GM18909 (cell line): ENCODE measurements around the gene RFFL.

Source experiments
- ATAC-seq: cut with Tn5 transposase; IDR thresholded peaks from one replicate; pipeline ENCODE4 v1.9.1; 2021; ENCODE audit warnings: mild to moderate bottlenecking; ENCODE audit not compliant: unreplicated experiment, poor library complexity

The RFFL gene

GRCh38 chr17:35082073-35082657 is 18.7 kb upstream of the RFFL start:
- no peak for ATAC-seq

GRCh38 chr17:35081638-35082037 is 18.1 kb upstream of the RFFL start:
- no peak for ATAC-seq

GRCh38 chr17:35080536-35080935 is 17.0 kb upstream of the RFFL start:
- peak; percentile 56 for ATAC-seq

GRCh38 chr17:35079547-35080423 is 16.3 kb upstream of the RFFL start:
- no peak for ATAC-seq

- no peak for ATAC-seq
These were observed 13.4 kb upstream of the RFFL start for GRCh38 chr17:35076874-35077273.

- no peak for ATAC-seq
These were observed 11.5 kb upstream of the RFFL start for GRCh38 chr17:35074711-35075707.

GRCh38 chr17:35073991-35074627 is 10.6 kb upstream of the RFFL start:
- no peak for ATAC-seq

GRCh38 chr17:35073183-35073790 is 9.8 kb upstream of the RFFL start:
- ATAC-seq = no peak

- ATAC-seq = no peak
These were observed 5.8 kb upstream of the RFFL start for GRCh38 chr17:35069311-35069710.

GRCh38 chr17:35068249-35068648 is 4.7 kb upstream of the RFFL start:
- no peak for ATAC-seq

- no peak for ATAC-seq
These were observed 2.4 kb upstream of the RFFL start for GRCh38 chr17:35065880-35066279.

GRCh38 chr17:35064516-35065215 is 1.2 kb upstream of the RFFL start:
- ATAC-seq = no peak

- no peak for ATAC-seq
These were observed 1.2 kb downstream of the RFFL start for GRCh38 chr17:35062308-35062707.

- ATAC-seq = no peak
These were observed 6.1 kb downstream of the RFFL start for GRCh38 chr17:35057332-35057915.

- ATAC-seq = no peak
These were observed 7.5 kb downstream of the RFFL start for GRCh38 chr17:35056013-35056412.

- no peak for ATAC-seq
These were observed 10.3 kb downstream of the RFFL start for GRCh38 chr17:35053204-35053603.

- ATAC-seq = no peak
These were observed 10.7 kb downstream of the RFFL start for GRCh38 chr17:35052780-35053179.

- ATAC-seq = no peak
These were observed 11.3 kb downstream of the RFFL start for GRCh38 chr17:35052241-35052610.
